Activated CD4-positive, alpha-beta memory T cell treated with anti-CD3 and anti-CD28 coated beads, Interleukin-2, amount 10 ng/mL, durations not matched to agents 7 days and 5 days (primary cell): Measurements from ENCODE around the gene FREM1. TPM values are rescaled to one million over a fixed set of nuclear protein-coding genes. Genes with fewer than 3 reads are reported as not detected.

Source experiments
- CTCF ChIA-PET: fragments of 350-600 bp; sonication (Branson Sonifier 250); formaldehyde crosslinking; loops from one replicate; lab custom pipeline; 2021; ENCODE audit warnings: antibody characterized with exemption, inconsistent platforms; lab: Charles Lee
- POLR2A ChIA-PET: fragments of 350-600 bp; sonication (Branson Sonifier 250); formaldehyde crosslinking; loops from one replicate; lab custom pipeline; 2021; ENCODE audit warnings: antibody characterized with exemption; lab: Charles Lee
- DNase-seq: peaks from one replicate; pipeline ENCODE4 v3.0.0-alpha.2; 2020
- H3K27ac Mint-ChIP-seq: one replicate; pipeline ENCODE4 v1.8.0; 2021; ENCODE audit warnings: mild to moderate bottlenecking, mixed read lengths
- H3K27me3 Mint-ChIP-seq: one replicate; pipeline ENCODE4 v1.8.0; 2021; ENCODE audit warnings: mixed read lengths
- H3K36me3 Mint-ChIP-seq: one replicate; pipeline ENCODE4 v1.8.0; 2021; ENCODE audit warnings: low read depth, mixed read lengths
- H3K4me1 Mint-ChIP-seq: one replicate; pipeline ENCODE4 v1.8.0; 2021; ENCODE audit warnings: mixed read lengths
- H3K4me3 Mint-ChIP-seq: one replicate; pipeline ENCODE4 v1.8.0; 2021; ENCODE audit warnings: mild to moderate bottlenecking, mixed read lengths
- H3K9me3 Mint-ChIP-seq: one replicate; pipeline ENCODE4 v1.8.0; 2021; ENCODE audit warnings: mixed read lengths
- total RNA-seq, 2 experiments: library from RNA; stranded (reverse); gene quantifications; one replicate each; pipeline ENCODE4 v1.2.3, GENCODE V29; 2021

FREM1 gene, protein sequence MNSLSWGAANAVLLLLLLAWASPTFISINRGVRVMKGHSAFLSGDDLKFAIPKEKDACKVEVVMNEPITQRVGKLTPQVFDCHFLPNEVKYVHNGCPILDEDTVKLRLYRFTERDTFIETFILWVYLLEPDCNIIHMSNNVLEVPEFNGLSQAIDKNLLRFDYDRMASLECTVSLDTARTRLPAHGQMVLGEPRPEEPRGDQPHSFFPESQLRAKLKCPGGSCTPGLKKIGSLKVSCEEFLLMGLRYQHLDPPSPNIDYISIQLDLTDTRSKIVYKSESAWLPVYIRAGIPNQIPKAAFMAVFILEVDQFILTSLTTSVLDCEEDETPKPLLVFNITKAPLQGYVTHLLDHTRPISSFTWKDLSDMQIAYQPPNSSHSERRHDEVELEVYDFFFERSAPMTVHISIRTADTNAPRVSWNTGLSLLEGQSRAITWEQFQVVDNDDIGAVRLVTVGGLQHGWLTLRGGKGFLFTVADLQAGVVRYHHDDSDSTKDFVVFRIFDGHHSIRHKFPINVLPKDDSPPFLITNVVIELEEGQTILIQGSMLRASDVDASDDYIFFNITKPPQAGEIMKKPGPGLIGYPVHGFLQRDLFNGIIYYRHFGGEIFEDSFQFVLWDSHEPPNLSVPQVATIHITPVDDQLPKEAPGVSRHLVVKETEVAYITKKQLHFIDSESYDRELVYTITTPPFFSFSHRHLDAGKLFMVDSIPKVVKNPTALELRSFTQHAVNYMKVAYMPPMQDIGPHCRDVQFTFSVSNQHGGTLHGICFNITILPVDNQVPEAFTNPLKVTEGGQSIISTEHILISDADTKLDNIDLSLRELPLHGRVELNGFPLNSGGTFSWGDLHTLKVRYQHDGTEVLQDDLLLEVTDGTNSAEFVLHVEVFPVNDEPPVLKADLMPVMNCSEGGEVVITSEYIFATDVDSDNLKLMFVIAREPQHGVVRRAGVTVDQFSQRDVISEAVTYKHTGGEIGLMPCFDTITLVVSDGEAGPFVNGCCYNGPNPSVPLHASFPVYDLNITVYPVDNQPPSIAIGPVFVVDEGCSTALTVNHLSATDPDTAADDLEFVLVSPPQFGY (N-terminal part only)
- total RNA-seq = not detected

GRCh38 chr9:14909961-14910805 lies at the start of gene FREM1:
FREM1 (minus strand) TSS chr9:14910428; CDS start chr9:14868977, 41,451 bp downstream.
- no peaks in the 10 kb centered on the region for H3K9me3 Mint-ChIP-seq
- DNase-seq = no peak
- no peak within 1 kb of the TSS for H3K27ac Mint-ChIP-seq
- ChIA-PET CTCF (no interaction called here), POLR2A (no interaction called here)
- H3K27me3 Mint-ChIP-seq = no peaks in the 10 kb centered on the region
- H3K36me3 Mint-ChIP-seq = no peaks in the 10 kb centered on the region
- no peak within 1 kb of the TSS for H3K4me3 Mint-ChIP-seq
- no peaks in the 10 kb centered on the region for H3K4me1 Mint-ChIP-seq

GRCh38 chr9:14958989-14959388 lies 48.8 kb upstream of the FREM1 start:
- no peaks in the 10 kb centered on the region for H3K27me3 Mint-ChIP-seq
- no peak overlapping the region for H3K4me3 Mint-ChIP-seq
- H3K4me1 Mint-ChIP-seq = peaks cover 18% of the 10 kb centered on the region
- CTCF ChIA-PET = interaction anchor here (0.8 kb wide), 1 partner anchor 9 kb away, joined by 3 read pairs; no protein-coding TSS in a partner anchor
- POLR2A ChIA-PET = no interaction called here
- no peaks in the 10 kb centered on the region for H3K36me3 Mint-ChIP-seq
- peaks cover 2% of the 10 kb centered on the region for H3K9me3 Mint-ChIP-seq
- no peak for DNase-seq
- no peak overlapping the region for H3K27ac Mint-ChIP-seq

DNA sequence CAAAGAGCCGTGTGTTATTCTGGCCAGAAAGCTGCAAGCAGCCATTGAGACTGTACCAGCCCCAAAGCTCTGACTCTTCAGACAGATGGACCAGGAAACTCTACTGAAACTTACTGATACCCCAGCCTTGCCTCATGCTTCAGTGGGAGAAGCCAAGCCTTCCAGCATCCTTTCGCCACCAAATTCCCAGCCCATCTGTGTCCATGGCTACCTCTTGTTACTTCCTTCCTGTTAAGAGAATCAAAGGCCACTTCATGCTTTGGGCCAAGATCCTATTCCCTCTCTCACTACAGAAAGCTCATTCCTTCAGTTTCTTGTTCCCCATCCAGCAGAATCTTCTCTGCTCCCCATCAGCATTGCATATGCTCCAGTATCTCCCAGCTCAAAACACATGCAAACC lies 46.9 kb upstream of the FREM1 start:
- H3K27me3 Mint-ChIP-seq = no peaks in the 10 kb centered on the region
- POLR2A ChIA-PET = no interaction called here
- peaks cover 18% of the 10 kb centered on the region for H3K4me1 Mint-ChIP-seq
- H3K4me3 Mint-ChIP-seq = no peak overlapping the region
- no peak for DNase-seq
- H3K36me3 Mint-ChIP-seq = no peaks in the 10 kb centered on the region
- no peak overlapping the region for H3K27ac Mint-ChIP-seq
- H3K9me3 Mint-ChIP-seq = peaks cover 2% of the 10 kb centered on the region
- CTCF ChIA-PET = no interaction called here

GRCh38 chr9:14956208-14956607 lies 46.0 kb upstream of the FREM1 start:
- ChIA-PET POLR2A (no interaction called here), CTCF (no interaction called here)
- Mint-ChIP-seq H3K36me3 (no peaks in the 10 kb centered on the region), H3K27ac (no peak overlapping the region), H3K4me1 (peaks cover 12% of the 10 kb centered on the region), H3K27me3 (no peaks in the 10 kb centered on the region), H3K9me3 (peaks cover 2% of the 10 kb centered on the region), H3K4me3 (no peak overlapping the region)
- no peak for DNase-seq

DNA sequence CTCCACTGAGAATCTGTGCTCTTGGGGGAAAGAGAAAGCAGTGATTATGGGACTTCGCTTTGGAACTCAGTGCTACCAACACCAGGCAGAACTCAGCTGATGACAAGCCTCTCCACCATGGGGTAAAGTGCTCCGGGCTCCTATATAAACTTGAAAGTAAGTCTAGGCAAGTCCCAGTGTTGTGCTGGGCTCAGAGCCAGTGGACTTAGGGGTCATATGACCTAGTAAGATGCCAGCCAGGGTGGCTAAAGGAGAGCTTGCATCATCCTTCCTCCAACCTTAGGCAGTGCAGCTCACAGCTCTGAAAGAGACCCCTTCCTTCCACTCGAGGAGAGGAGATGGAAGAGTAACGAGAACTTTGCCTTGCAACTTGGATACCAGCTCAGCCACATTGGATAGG lies 35.1 kb upstream of the FREM1 start:
- peaks cover 2% of the 10 kb centered on the region for H3K9me3 Mint-ChIP-seq
- ChIA-PET POLR2A (no interaction called here), CTCF (no interaction called here)
- no peaks in the 10 kb centered on the region for H3K27me3 Mint-ChIP-seq
- H3K4me3 Mint-ChIP-seq = no peak overlapping the region
- no peaks in the 10 kb centered on the region for H3K4me1 Mint-ChIP-seq
- DNase-seq = no peak
- no peaks in the 10 kb centered on the region for H3K36me3 Mint-ChIP-seq
- no peak overlapping the region for H3K27ac Mint-ChIP-seq

GRCh38 chr9:14941501-14942405 lies 31.5 kb upstream of the FREM1 start:
- ChIA-PET CTCF (no interaction called here), POLR2A (no interaction called here)
- Mint-ChIP-seq H3K36me3 (no peaks in the 10 kb centered on the region), H3K9me3 (no peaks in the 10 kb centered on the region), H3K27ac (no peak overlapping the region), H3K4me3 (no peak overlapping the region), H3K4me1 (no peaks in the 10 kb centered on the region), H3K27me3 (no peaks in the 10 kb centered on the region)
- no peak for DNase-seq

- ChIA-PET POLR2A (no interaction called here), CTCF (no interaction called here)
- Mint-ChIP-seq H3K4me1 (no peaks in the 10 kb centered on the region), H3K36me3 (no peaks in the 10 kb centered on the region), H3K9me3 (no peaks in the 10 kb centered on the region), H3K27ac (no peak overlapping the region), H3K27me3 (no peaks in the 10 kb centered on the region), H3K4me3 (no peak overlapping the region)
- no peak for DNase-seq
Measured at GRCh38 chr9:14939378-14939777, 29.1 kb upstream of the FREM1 start.

GRCh38 chr9:14937216-14937615 lies 27.0 kb upstream of the FREM1 start:
- no peak overlapping the region for H3K27ac Mint-ChIP-seq
- no peaks in the 10 kb centered on the region for H3K4me1 Mint-ChIP-seq
- ChIA-PET CTCF (no interaction called here), POLR2A (no interaction called here)
- H3K27me3 Mint-ChIP-seq = no peaks in the 10 kb centered on the region
- H3K4me3 Mint-ChIP-seq = no peak overlapping the region
- no peaks in the 10 kb centered on the region for H3K36me3 Mint-ChIP-seq
- DNase-seq = no peak
- H3K9me3 Mint-ChIP-seq = no peaks in the 10 kb centered on the region

DNA sequence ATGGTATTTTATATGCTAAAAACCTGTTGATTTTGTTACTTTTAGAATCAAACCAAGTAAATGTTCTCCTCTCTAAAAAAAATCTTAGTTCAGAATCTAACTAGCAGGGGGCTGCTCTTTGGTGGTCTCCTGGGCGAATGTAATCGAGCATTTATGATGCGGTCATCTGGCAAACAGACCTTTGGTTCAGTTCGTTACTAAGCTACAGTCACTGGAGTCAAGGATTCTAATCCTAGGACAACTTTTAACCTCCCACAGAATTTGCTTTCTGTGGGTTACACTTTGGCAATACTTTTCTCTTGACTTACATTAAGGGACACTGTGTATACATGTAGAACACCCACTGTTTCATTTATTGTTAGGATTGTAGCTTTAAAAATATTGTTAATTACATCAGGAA lies 26.3 kb upstream of the FREM1 start:
- Mint-ChIP-seq H3K27me3 (no peaks in the 10 kb centered on the region), H3K27ac (no peak overlapping the region), H3K4me3 (no peak overlapping the region), H3K4me1 (no peaks in the 10 kb centered on the region), H3K36me3 (no peaks in the 10 kb centered on the region), H3K9me3 (no peaks in the 10 kb centered on the region)
- ChIA-PET POLR2A (no interaction called here), CTCF (interaction anchor here (1.8 kb wide), 1 partner anchor 199 kb away, joined by 4 read pairs; no protein-coding TSS in a partner anchor)
- no peak for DNase-seq

- Mint-ChIP-seq H3K27ac (no peak overlapping the region), H3K27me3 (no peaks in the 10 kb centered on the region), H3K36me3 (no peaks in the 10 kb centered on the region), H3K9me3 (no peaks in the 10 kb centered on the region), H3K4me1 (no peaks in the 10 kb centered on the region), H3K4me3 (no peak overlapping the region)
- ChIA-PET CTCF (interaction anchor here (1.8 kb wide), 1 partner anchor 199 kb away, joined by 4 read pairs; no protein-coding TSS in a partner anchor), POLR2A (no interaction called here)
- no peak for DNase-seq
Measured at GRCh38 chr9:14935964-14936363, 25.7 kb upstream of the FREM1 start.

DNA sequence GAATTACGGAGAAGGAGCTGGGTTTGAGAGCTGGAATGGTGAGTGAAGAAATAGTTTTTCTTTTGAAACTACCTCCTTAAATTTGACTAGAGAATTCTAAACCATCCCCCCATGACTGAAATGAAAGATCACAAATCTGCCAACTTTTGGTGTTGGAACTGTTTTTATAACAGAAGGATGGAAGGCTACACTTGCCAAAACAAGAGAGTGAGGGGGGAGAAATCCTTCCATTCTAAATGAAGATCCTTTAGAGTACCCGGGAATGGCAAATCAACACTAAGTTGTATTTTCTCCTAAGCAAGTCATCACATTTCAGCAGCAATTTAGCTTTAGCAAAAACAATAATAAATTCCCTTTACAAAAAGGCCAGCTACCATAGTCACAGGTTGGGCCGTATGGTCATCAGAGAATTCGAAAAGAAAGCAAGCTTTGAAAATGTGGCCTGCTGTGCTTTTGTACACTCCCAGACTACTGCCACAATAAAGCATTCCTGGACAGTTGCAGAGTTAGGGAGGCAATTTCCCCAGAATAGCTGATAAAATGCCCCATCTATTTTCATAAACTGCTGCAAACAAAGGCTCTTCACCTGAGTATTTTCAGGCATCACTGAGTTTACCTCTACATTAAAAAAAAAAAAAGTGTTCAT lies 25.0 kb upstream of the FREM1 start:
- H3K27ac Mint-ChIP-seq = no peak overlapping the region
- no peaks in the 10 kb centered on the region for H3K4me1 Mint-ChIP-seq
- H3K36me3 Mint-ChIP-seq = no peaks in the 10 kb centered on the region
- no peaks in the 10 kb centered on the region for H3K9me3 Mint-ChIP-seq
- CTCF ChIA-PET = interaction anchor here (1.8 kb wide), 1 partner anchor 200 kb away, joined by 4 read pairs; no protein-coding TSS in a partner anchor
- no peak overlapping the region for H3K4me3 Mint-ChIP-seq
- no peaks in the 10 kb centered on the region for H3K27me3 Mint-ChIP-seq
- POLR2A ChIA-PET = no interaction called here
- no peak for DNase-seq
